Measurements from ENCODE around the gene ECE1.

- TF ChIP-seq POLR2AphosphoS5 (IDR thresholded peaks at IDR 0.05) (no peak), CTCF (IDR thresholded peaks at IDR 0.05) (no peak), EP300 (IDR thresholded peaks at IDR 0.05; ENCODE audit: low read depth) (no peak), POLR2A (IDR thresholded peaks at IDR 0.05) (no peak)
These were observed 5.8 kb downstream of the ECE1 start for GRCh38 chr1:21284206-21285054.

All from transverse colon (tissue), 4 donors.